Effector CD8-positive, alpha-beta T cell (primary cell): ENCODE results near the gene RPA1.
"Not testable (repeated sequence)": the region's sequence is repeated elsewhere in the genome, so short reads cannot be mapped to it uniquely, and the experiment has no call there.

ENCODE experiments used
- DNase-seq: peaks from one replicate; lab custom pipeline; 2025; lab: John Stamatoyannopoulos, UW
- total RNA-seq, 4 experiments: gene quantifications; one replicate each; lab custom pipeline; 2026; lab: John Stamatoyannopoulos, UW

Gene RPA1
- total RNA-seq: 48.9 to 85.3 (median 78.1) reads per million in 4 experiments

- DNase-seq: peak; percentile 83
These were observed at the start of gene RPA1, which contains the start of gene SMYD4 for GRCh38 chr17:1829592-1830257. Gene RPA1 (plus strand): TSS chr17:1830005. CDS start chr17:1830094, 89 bp downstream. Gene SMYD4 (minus strand): TSS chr17:1829902. CDS start chr17:1827994, 1,908 bp downstream.

- no peak for DNase-seq
These were observed 47.6 kb upstream of the RPA1 start for GRCh38 chr17:1782171-1782567.

- no peak for DNase-seq
These were observed 46.5 kb upstream of the RPA1 start for GRCh38 chr17:1783271-1783670.

- DNase-seq: no peak
These were observed 45.8 kb upstream of the RPA1 start for GRCh38 chr17:1783834-1784611.

- DNase-seq: no peak
These were observed 43.9 kb upstream of the RPA1 start for GRCh38 chr17:1785930-1786329.

DNA sequence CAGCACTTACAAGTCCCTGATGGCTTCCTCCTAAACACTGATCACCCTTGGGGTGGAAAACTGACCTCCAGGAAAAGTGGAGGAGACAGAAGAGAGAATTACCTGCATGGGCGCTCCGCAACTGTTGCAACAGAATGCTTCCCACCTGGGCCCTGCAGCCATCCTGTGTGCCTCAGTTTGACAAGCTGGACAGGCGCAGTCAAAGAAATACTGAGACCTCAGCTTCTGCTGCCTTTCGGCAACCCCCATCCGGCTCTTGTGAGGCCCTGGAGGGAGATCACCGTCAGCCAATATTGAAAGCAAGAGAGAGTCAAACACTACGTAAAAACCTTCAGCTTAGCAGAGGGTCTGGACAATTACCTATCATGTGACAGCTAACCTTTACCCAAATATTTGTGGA is 43.1 kb upstream of the RPA1 start:
- DNase-seq: no peak

DNA sequence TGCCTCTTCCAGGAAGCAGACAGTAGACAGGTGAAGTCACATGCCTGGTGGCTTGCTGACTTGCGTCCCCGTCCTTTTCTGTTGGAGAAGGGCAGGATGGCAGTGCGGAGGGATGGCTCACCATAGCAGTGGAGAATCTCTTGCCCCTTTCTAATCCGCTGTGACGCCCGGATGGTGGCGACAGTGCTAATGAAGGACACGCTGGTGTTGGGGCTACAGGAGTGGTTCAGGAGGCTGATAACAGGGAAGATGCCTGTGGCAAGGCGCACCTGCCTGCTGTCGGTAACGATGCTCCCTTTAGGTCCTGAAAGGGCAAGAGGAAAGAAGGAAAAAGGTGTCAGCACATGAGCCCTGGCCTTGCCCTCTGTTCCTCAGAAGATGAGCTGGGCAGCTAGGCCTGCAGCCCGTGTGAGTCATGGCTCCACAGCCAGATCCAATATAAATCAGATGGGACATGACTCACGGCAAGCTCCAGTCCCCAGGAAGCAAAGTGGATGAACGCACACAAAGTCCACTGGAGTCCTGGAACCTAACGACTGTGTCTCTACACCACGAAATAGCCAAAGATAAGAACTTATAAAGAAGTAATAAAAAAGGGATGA is 42.4 kb upstream of the RPA1 start:
- DNase-seq: no peak

DNA sequence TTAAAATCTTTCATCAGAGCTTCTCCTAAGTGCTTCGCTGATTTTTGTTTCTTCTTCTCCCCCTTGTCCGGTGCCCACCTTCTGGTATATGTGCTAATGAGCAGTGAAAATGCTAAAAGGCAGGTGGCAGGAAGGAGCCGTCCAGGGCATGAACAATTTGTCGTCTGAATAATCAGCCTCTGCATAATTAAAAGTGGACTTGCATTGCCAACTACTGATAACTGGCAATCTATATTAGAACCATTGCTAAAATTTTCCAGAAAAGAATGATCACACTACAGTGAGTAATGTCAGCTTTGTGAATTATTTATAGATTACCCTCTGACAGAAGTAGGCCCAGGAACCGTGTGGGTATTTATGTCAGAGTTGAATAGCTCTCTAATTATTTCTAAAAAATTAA is 39.9 kb upstream of the RPA1 start:
- DNase-seq: no peak

DNA sequence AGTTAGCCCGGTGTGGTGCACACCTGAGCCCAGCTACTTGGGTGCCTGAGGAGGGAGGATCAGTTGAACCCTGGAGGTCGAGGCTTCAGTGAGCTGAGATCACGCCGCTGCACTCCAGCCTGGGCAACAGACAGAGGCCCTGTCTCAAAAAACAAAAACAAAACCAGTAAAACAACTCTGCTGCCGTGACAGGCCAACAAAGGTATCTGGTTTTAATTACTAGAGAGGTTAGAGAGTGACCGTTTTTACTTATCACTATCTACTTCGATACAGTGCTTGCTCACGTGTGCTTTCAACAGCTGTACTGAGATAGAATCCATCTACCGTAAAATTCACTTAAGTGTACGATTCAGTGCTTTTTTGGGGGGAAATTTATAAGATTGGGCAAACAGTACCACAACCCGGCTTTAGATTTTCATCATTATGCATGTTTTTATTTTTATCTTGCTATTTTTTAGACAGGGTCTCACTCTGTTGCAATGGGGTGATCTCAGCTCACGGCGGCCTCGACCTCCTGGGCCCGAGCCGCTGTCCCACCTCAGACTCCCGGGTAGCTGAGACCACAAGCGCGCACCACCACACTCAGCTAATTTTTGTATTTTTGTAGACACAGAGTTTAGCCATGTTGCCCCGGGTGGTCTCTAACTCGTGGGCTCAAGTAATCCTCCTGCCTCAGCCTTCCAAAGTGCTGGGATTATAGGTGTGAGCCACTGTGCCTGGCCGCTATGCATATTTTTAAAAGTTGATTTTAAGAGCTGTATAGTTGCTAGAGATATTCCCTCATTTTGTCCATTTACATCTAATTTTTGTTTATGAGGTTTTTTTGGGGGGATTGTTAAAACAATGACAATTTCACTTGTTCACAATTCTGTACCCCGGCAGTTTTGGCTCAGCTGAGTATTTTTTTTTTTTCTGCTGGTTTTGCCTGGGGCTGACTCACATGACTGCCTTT is 37.0 kb upstream of the RPA1 start:
- DNase-seq: no peak

- DNase-seq: no peak
These were observed 36.4 kb upstream of the RPA1 start for GRCh38 chr17:1793447-1793806.

GRCh38 chr17:1796800-1797199 is 33.0 kb upstream of the RPA1 start:
- DNase-seq: no peak

GRCh38 chr17:1797323-1797722 is 32.5 kb upstream of the RPA1 start:
- no peak for DNase-seq

DNA sequence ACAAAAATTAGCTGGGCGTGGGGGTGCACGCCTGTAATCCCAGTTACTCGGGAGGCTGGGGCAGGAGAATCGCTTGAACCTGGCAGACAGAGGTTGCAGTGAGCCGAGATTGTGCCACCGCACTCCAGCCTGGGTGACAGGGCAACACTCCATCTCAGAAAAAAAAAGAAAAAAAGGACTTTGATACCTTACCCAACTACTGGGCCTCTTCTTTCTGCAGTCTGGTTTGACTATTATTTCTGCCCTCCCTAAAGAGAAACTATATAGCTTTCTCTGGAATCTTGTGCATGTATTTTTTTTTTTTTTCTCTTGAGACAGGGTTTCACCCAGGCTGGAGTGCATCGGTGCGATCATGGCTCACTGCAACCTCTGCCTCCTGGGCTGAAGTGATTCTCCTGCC is 32.0 kb upstream of the RPA1 start:
- not testable (repeated sequence) for DNase-seq

- DNase-seq: no peak
These were observed 29.6 kb upstream of the RPA1 start for GRCh38 chr17:1800240-1800639.

GRCh38 chr17:1800712-1801111 is 29.1 kb upstream of the RPA1 start:
- DNase-seq: no peak

GRCh38 chr17:1802429-1802828 is 27.4 kb upstream of the RPA1 start:
- no peak for DNase-seq

DNA sequence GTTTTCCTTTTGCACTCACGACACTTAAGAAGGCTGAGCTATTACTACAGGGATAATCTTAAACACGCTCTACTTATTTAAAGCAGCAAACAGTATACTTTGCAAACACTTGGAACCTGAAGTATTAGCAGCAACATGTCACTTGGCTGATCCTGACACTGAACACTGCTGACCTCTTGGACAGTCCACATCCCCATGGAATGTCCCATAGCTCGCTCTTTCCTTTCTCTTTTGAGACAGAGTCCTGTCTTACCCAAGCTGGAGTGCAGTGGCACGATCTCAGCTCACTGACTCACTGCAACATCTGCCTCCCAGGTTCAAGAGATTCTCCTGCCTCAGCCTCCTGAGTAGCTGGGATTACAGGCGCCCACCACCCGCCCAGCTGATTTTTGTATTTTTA is 26.5 kb upstream of the RPA1 start:
- DNase-seq: no peak

DNA sequence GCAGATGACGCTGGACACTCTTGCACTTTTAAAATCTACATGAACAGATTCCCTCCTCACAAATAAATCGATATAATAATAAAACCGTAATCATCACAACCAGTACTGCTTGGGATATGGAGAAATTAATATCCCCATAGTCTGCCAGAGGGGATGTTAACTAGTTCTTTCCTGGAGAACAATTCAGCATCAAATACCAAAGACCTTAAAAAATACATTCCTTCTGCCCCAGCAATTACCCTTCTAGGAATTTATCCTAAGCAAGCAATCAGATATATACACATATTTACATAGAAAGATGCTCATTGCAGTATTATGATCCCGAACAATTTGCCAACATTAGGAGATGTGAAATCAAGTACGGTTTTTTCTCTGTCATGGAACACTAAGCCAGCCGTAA is 21.9 kb upstream of the RPA1 start:
- no peak for DNase-seq

DNA sequence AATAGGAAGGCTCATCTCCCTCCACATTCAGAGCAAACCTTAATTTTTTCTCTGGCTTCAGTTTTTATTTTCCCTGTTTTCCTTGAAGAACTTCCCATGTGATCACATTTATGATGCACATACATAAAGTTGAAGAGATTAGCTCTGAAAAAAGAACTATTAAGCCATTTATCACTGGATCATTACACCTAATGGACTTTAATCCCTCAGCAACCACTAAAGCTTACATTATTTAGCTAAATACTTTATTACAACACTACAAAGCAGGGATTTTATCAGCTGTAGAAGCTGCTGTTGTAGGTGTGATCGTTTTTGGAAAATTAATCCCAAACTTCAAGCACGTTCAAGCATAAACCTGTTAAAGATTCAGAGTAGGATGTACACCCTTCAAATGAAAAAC is 21.2 kb upstream of the RPA1 start:
- DNase-seq: no peak

- not testable (repeated sequence) for DNase-seq
These were observed 20.0 kb upstream of the RPA1 start for GRCh38 chr17:1809815-1810214.

- no peak for DNase-seq
These were observed 19.2 kb upstream of the RPA1 start for GRCh38 chr17:1810450-1811103.
